MCF 10A (cell line): ENCODE measurements around the gene PYCARD. TPM values are rescaled to one million over a fixed set of nuclear protein-coding genes. Genes with fewer than 3 reads are reported as not detected.
"Not testable (repeated sequence)": the region's sequence is repeated elsewhere in the genome, so short reads cannot be mapped to it uniquely, and the experiment has no call there.

Source experiments
- BruUV-seq: library from RNA; stranded (reverse); fragments of 400-500 nt; replicated peaks from 2 replicates; lab custom pipeline; 2021; lab: Mats Ljungman, UMichigan
- CTCF ChIA-PET: fragments of 300-600 bp; sonication (Branson Sonifier 250); formaldehyde crosslinking; extraction: SDS; loops from one replicate; lab custom pipeline; 2021; ENCODE audit warnings: antibody characterized with exemption, inconsistent platforms; lab: Yijun Ruan, JAX
- POLR2A ChIA-PET: fragments of 300-600, 350-650 bp; sonication (Branson Sonifier 250); formaldehyde crosslinking; extraction: SDS; loops from one replicate; lab custom pipeline; 2020; ENCODE audit warnings: antibody characterized with exemption, inconsistent platforms; lab: Yijun Ruan, JAX
- DNase-seq: peaks from one replicate; pipeline ENCODE4 v3.0.0-alpha.2; 2018; ENCODE audit not compliant: unreplicated experiment
- H3K27ac Mint-ChIP-seq: one replicate; pipeline ENCODE4 v1.8.0; 2022; ENCODE audit warnings: mild to moderate bottlenecking, low read depth, mixed read lengths; ENCODE audit not compliant: unreplicated experiment
- H3K27me3 Mint-ChIP-seq: one replicate; pipeline ENCODE4 v1.8.0; 2022; ENCODE audit warnings: mixed read lengths; ENCODE audit not compliant: insufficient read depth, unreplicated experiment
- H3K36me3 Mint-ChIP-seq: one replicate; pipeline ENCODE4 v1.8.0; 2022; ENCODE audit warnings: mild to moderate bottlenecking, moderate library complexity, mixed read lengths; ENCODE audit not compliant: insufficient read depth, unreplicated experiment
- H3K4me1 Mint-ChIP-seq: one replicate; pipeline ENCODE4 v1.8.0; 2022; ENCODE audit warnings: mixed read lengths; ENCODE audit not compliant: insufficient read depth, unreplicated experiment
- H3K4me3 Mint-ChIP-seq: one replicate; pipeline ENCODE4 v1.8.0; 2022; ENCODE audit warnings: mild to moderate bottlenecking, moderate library complexity, mixed read lengths; ENCODE audit not compliant: unreplicated experiment
- H3K9me3 Mint-ChIP-seq: one replicate; pipeline ENCODE4 v1.8.0; 2022; ENCODE audit warnings: mixed read lengths; ENCODE audit not compliant: unreplicated experiment
- CTCF ChIP-seq: fragments of 200-600 bp; IDR thresholded peaks from one replicate; pipeline ENCODE4 v1.8.0; 2022; ENCODE audit warnings: antibody characterized with exemption, mild to moderate bottlenecking; ENCODE audit not compliant: unreplicated experiment
- intact Hi-C: fragments of 100-400 bp; cut with micrococcal nuclease; formaldehyde crosslinking; loops from 2 replicates; pipeline ENCODE4 v1.14.1; 2022
- total RNA-seq: library from RNA; stranded (reverse); gene quantifications from 2 replicates; pipeline ENCODE4 v1.2.3, GENCODE V29; 2022

PYCARD gene
- total RNA-seq, 1 experiment from 2014 or later: 0.47 TPM

- intact Hi-C loops: no loop called here
- no peak for TF ChIP-seq CTCF
- H3K27ac Mint-ChIP-seq: no peak overlapping the region
- H3K4me3 Mint-ChIP-seq: no peak overlapping the region
- peaks cover 48% of the 10 kb centered on the region for H3K36me3 Mint-ChIP-seq
- H3K27me3 Mint-ChIP-seq: no peaks in the 10 kb centered on the region
- no peak for DNase-seq
- BruUV-seq: no TSS peak
- ChIA-PET POLR2A (interaction anchor here (0.5 to 2.0 kb wide), 3 partner anchors 14 to 77 kb away, joined by 3 to 6 read pairs (median 5); partner anchors contain the start of gene FUS), CTCF (interaction anchor here (0.6 to 1.7 kb wide), 5 partner anchors 15 to 245 kb away, joined by 3 to 6 read pairs (median 3); partner anchors contain the start of gene PRSS8)
- H3K9me3 Mint-ChIP-seq: no peaks in the 10 kb centered on the region
- H3K4me1 Mint-ChIP-seq: peaks cover 12% of the 10 kb centered on the region
Observed at GRCh38 chr16:31198207-31198882, 4.2 kb downstream of the PYCARD start.

GRCh38 chr16:31196324-31197088 lies 6.1 kb downstream of the PYCARD start:
- ChIA-PET CTCF (no interaction called here), POLR2A (interaction anchor here (0.7 to 2.4 kb wide), 5 partner anchors 11 to 40 kb away, joined by 3 to 7 read pairs (median 5); partner anchors contain the start of gene FUS)
- no peaks in the 10 kb centered on the region for H3K9me3 Mint-ChIP-seq
- BruUV-seq: no TSS peak
- TF ChIP-seq CTCF: no peak
- H3K4me3 Mint-ChIP-seq: no peak overlapping the region
- DNase-seq: no peak
- H3K27ac Mint-ChIP-seq: no peak overlapping the region
- intact Hi-C loops: no loop called here
- H3K27me3 Mint-ChIP-seq: no peaks in the 10 kb centered on the region
- peaks cover 8% of the 10 kb centered on the region for H3K4me1 Mint-ChIP-seq
- peaks cover 66% of the 10 kb centered on the region for H3K36me3 Mint-ChIP-seq

- POLR2A ChIA-PET: interaction anchor here (1.5 to 2.4 kb wide), 3 partner anchors 10 to 16 kb away, joined by 5 to 7 read pairs (median 7); partner anchors contain the start of gene FUS
- CTCF ChIA-PET, DNase-seq, H3K27ac Mint-ChIP-seq, H3K4me3 Mint-ChIP-seq, BruUV-seq, H3K4me1 Mint-ChIP-seq, intact Hi-C loops, H3K9me3 Mint-ChIP-seq, H3K27me3 Mint-ChIP-seq: not testable (repeated sequence)
- peaks cover 73% of the 10 kb centered on the region for H3K36me3 Mint-ChIP-seq
Observed at GRCh38 chr16:31195861-31196260, 6.7 kb downstream of the PYCARD start.

GRCh38 chr16:31194898-31195297 lies 7.7 kb downstream of the PYCARD start:
- intact Hi-C loops: no loop called here
- Mint-ChIP-seq H3K27ac (no peak overlapping the region), H3K9me3 (no peaks in the 10 kb centered on the region), H3K27me3 (no peaks in the 10 kb centered on the region), H3K4me3 (no peak overlapping the region), H3K4me1 (no peaks in the 10 kb centered on the region), H3K36me3 (peaks cover 82% of the 10 kb centered on the region)
- no peak for TF ChIP-seq CTCF
- no TSS peak for BruUV-seq
- DNase-seq: no peak
- ChIA-PET CTCF (no interaction called here), POLR2A (interaction anchor here (1.5 kb wide), 1 partner anchor 15 kb away, joined by 7 read pairs; the partner anchor contains the start of gene FUS)
